ENCODE measurements around the gene OR7A17. TPM values are rescaled to one million over a fixed set of nuclear protein-coding genes. Genes with fewer than 3 reads are reported as not detected.

OR7A17 gene
- total RNA-seq, 1 experiment from 2014 or later: not detected

DNA sequence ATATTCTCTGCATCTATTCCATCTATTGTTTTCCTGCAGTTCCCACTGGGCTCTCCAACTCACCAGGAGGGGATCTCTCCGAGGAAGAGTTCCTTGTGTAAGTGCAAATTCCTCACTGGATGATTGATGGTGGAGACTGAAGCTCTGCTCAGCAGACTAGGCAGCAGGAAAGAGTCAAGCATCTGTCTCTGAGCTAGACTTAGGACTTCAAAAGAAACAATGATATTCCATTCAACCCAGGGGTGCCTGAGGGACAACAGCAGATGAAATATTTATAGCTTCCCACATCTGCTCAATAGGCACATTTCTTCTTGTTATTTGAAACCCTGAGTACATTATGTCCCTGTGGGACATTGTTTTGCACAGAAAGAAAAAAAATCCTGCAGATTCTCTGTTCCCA is 50.9 kb downstream of the OR7A17 start, which contains the start of the genes OR7A5 and OR7C1:
TSS of gene OR7A5 (minus strand) at position 175 of the 400 bp plus-strand sequence. CDS start 6,944 bp downstream, outside the sequence.
TSS of gene OR7C1 (minus strand) at position 175 of the 400 bp plus-strand sequence. CDS start 35,049 bp downstream, outside the sequence.
- DNase-seq: no peak
- BruUV-seq (replicated peaks): no TSS peak
- Mint-ChIP-seq H3K27ac (ENCODE audit: unreplicated experiment) (no peak within 1 kb of the TSS), H3K9me3 (ENCODE audit: unreplicated experiment) (no peaks in the 10 kb centered on the region), H3K4me1 (ENCODE audit: low read depth, unreplicated experiment) (no peaks in the 10 kb centered on the region), H3K4me3 (ENCODE audit: unreplicated experiment) (no peak within 1 kb of the TSS), H3K27me3 (ENCODE audit: insufficient read depth, unreplicated experiment) (peaks cover 5% of the 10 kb centered on the region), H3K36me3 (ENCODE audit: insufficient read depth, unreplicated experiment) (no peaks in the 10 kb centered on the region)
- Histone ChIP-seq H3K27me3 (replicated peaks; ENCODE audit: control insufficient read depth, insufficient read depth, low read length) (no peaks in the 10 kb centered on the region), H3K9me3 (peaks cover 4% of the 10 kb centered on the region; the same call in 1 of the 2 replicates), H3K4me1 (no peaks in the 10 kb centered on the region), H3K36me3 (ENCODE audit: control insufficient read depth, insufficient read depth, low read length) (no peaks in the 10 kb centered on the region), H3K4me3 (ENCODE audit: low read depth, low read length) (no peak within 1 kb of the TSS)
- intact Hi-C loops (cut with micrococcal nuclease; ENCODE audit: unreplicated experiment): no loop called here
- POLR2A ChIA-PET: no interaction called here
- CTCF ChIA-PET: no interaction called here
- no peak for TF ChIP-seq CTCF (IDR thresholded peaks at IDR 0.05; ENCODE audit: insufficient read depth in 1 of 2, low read depth in 1 of 2, low read length in 1 of 2, severe bottlenecking in 1 of 2, unreplicated experiment in 1 of 2)

DNA sequence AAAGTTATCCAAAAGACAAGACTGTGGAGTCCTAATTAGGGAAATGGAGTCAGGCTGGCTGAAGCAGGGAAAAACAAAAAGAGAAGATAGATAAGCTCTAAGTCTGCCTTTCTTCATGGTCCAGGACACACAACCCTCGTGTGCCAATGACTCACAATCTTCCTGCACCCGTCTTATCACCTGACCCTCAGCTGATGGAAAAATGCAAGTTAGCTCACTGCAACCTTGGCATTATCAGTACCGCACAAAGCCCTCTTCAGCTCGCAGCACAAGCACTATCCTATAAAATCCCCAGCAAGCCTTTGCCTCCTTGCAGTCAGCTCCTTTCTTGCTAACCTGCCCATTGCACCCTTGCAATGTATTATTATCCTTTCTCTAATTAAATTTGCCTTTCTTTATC is 55.2 kb downstream of the OR7A17 start:
- no TSS peak for BruUV-seq (replicated peaks)
- Mint-ChIP-seq H3K27ac (ENCODE audit: unreplicated experiment) (no peak overlapping the region), H3K9me3 (ENCODE audit: unreplicated experiment) (no peaks in the 10 kb centered on the region), H3K27me3 (ENCODE audit: insufficient read depth, unreplicated experiment) (peaks cover 15% of the 10 kb centered on the region), H3K4me1 (ENCODE audit: low read depth, unreplicated experiment) (no peaks in the 10 kb centered on the region), H3K4me3 (ENCODE audit: unreplicated experiment) (no peak overlapping the region), H3K36me3 (ENCODE audit: insufficient read depth, unreplicated experiment) (no peaks in the 10 kb centered on the region)
- no peak for TF ChIP-seq CTCF (IDR thresholded peaks at IDR 0.05; ENCODE audit: insufficient read depth in 1 of 2, low read depth in 1 of 2, low read length in 1 of 2, severe bottlenecking in 1 of 2, unreplicated experiment in 1 of 2)
- Histone ChIP-seq H3K36me3 (ENCODE audit: control insufficient read depth, insufficient read depth, low read length) (no peaks in the 10 kb centered on the region), H3K27me3 (replicated peaks; ENCODE audit: control insufficient read depth, insufficient read depth, low read length) (no peaks in the 10 kb centered on the region), H3K4me1 (no peaks in the 10 kb centered on the region), H3K4me3 (ENCODE audit: low read depth, low read length) (no peak overlapping the region), H3K9me3 (no peaks in the 10 kb centered on the region)
- intact Hi-C loops (cut with micrococcal nuclease; ENCODE audit: unreplicated experiment): no loop called here
- ChIA-PET POLR2A (no interaction called here), CTCF (no interaction called here)
- no peak for DNase-seq

Other genes starting within 250 kb of the OR7A17 start
- gene ADGRE3, start 211.3 kb downstream of the OR7A17 start, total RNA-seq (2022): not detected in 2 replicates
- 5.3 and 6.0 TPM in 2 replicates for gene ZNF333, start 196.1 kb downstream of the OR7A17 start, total RNA-seq (2022)
- 0.23 and 0.26 TPM in 2 replicates for gene ADGRE2, start 107.6 kb downstream of the OR7A17 start, total RNA-seq (2022)
- gene OR7A5, start 50.9 kb downstream of the OR7A17 start, total RNA-seq (2022): not detected in 2 replicates
- not detected in 2 replicates for gene OR7C1, start 50.9 kb downstream of the OR7A17 start, total RNA-seq (2022)
- gene OR7A10, start 37.2 kb downstream of the OR7A17 start, total RNA-seq (2022): not detected in 2 replicates
- gene OR7C2, start 55.4 kb upstream of the OR7A17 start, total RNA-seq (2022): not detected in 2 replicates
- gene SLC1A6, start 93.7 kb upstream of the OR7A17 start, total RNA-seq (2022): not detected in 2 replicates
- not detected in 2 replicates for gene CASP14, start 163.3 kb upstream of the OR7A17 start, total RNA-seq (2022)
- gene OR1I1, start 196.1 kb upstream of the OR7A17 start, total RNA-seq (2022): not detected in 2 replicates
- 4.0 and 4.4 TPM in 2 replicates for gene SYDE1, start 221.3 kb upstream of the OR7A17 start, total RNA-seq (2022)

All from Caco-2 (cell line).